ENCODE data around the gene DNASE1L1.

The DNASE1L1 gene

GRCh38 chrX:154397888-154398667, 11.0 kb downstream of the DNASE1L1 start, which contains the start of gene RPL10:
RPL10 (plus strand) TSS chrX:154398377; CDS start chrX:154398520, 143 bp downstream.
- TF ChIP-seq, protein P1, sequence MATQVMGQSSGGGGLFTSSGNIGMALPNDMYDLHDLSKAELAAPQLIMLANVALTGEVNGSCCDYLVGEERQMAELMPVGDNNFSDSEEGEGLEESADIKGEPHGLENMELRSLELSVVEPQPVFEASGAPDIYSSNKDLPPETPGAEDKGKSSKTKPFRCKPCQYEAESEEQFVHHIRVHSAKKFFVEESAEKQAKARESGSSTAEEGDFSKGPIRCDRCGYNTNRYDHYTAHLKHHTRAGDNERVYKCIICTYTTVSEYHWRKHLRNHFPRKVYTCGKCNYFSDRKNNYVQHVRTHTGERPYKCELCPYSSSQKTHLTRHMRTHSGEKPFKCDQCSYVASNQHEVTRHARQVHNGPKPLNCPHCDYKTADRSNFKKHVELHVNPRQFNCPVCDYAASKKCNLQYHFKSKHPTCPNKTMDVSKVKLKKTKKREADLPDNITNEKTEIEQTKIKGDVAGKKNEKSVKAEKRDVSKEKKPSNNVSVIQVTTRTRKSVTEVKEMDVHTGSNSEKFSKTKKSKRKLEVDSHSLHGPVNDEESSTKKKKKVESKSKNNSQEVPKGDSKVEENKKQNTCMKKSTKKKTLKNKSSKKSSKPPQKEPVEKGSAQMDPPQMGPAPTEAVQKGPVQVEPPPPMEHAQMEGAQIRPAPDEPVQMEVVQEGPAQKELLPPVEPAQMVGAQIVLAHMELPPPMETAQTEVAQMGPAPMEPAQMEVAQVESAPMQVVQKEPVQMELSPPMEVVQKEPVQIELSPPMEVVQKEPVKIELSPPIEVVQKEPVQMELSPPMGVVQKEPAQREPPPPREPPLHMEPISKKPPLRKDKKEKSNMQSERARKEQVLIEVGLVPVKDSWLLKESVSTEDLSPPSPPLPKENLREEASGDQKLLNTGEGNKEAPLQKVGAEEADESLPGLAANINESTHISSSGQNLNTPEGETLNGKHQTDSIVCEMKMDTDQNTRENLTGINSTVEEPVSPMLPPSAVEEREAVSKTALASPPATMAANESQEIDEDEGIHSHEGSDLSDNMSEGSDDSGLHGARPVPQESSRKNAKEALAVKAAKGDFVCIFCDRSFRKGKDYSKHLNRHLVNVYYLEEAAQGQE (IDR thresholded peaks at IDR 0.05; ENCODE audit: insufficient read depth in 1 of 2, low read depth in 2 of 2, low read length in 2 of 2): no peak
- peak; percentile 100 for TF ChIP-seq TAF1 (IDR thresholded peaks at IDR 0.05; ENCODE audit: borderline replicate concordance, insufficient read depth, low read length)
- TF ChIP-seq POLR2AphosphoS5 (IDR thresholded peaks at IDR 0.05; ENCODE audit: low read depth, low read length): peak; percentile 98

- TF ChIP-seq SIN3A (IDR thresholded peaks at IDR 0.05; ENCODE audit: borderline replicate concordance, insufficient read depth, low read length) (no peak), POLR2AphosphoS5 (IDR thresholded peaks at IDR 0.05; ENCODE audit: low read depth, low read length) (no peak), TAF1 (IDR thresholded peaks at IDR 0.05; ENCODE audit: borderline replicate concordance, insufficient read depth, low read length) (no peak), FOXP2 (optimal IDR thresholded peaks at IDR 0.05; ENCODE audit: borderline replicate concordance, extremely low read depth, extremely low read length, insufficient read depth) (no peak)
- TF ChIP-seq, protein P1 (IDR thresholded peaks at IDR 0.05; ENCODE audit: insufficient read depth in 1 of 2, low read depth in 2 of 2, low read length in 2 of 2): no peak
These were observed 11.8 kb downstream of the DNASE1L1 start for GRCh38 chrX:154396973-154397887.

DNA sequence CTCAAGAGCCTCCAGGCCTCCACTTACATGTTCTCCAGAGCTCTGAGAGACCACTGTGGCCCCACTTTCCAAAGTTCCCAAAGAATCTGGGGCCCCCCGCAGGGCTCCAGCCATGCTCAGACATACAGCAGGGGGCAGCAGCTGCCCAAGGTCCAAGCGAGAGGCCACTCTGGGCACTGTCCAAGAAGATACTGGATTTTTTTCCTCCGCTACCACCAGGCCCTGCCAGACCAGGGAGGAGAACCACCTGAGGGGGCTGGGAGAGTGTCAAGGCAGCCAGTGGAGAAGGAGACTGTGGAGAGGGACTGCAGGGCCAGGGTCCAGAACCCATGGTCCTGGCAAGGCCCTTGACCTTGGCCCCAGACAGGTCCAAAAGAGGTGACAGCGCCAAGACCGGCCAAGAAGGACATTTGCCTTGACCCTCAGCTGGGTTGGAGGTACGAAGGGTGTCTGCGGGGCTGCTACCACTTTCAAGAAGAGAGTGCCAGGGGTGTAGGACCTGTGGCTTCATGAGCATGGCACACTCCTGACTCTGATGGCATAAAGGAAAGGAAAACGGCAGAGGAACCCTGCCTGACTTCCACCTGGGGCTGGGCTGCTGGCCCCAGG, 24.7 kb downstream of the DNASE1L1 start:
- TF ChIP-seq FOXP2 (optimal IDR thresholded peaks at IDR 0.05; ENCODE audit: borderline replicate concordance, extremely low read depth, extremely low read length, insufficient read depth) (no peak), POLR2AphosphoS5 (IDR thresholded peaks at IDR 0.05; ENCODE audit: low read depth, low read length) (no peak), SIN3A (IDR thresholded peaks at IDR 0.05; ENCODE audit: borderline replicate concordance, insufficient read depth, low read length) (no peak), TAF1 (IDR thresholded peaks at IDR 0.05; ENCODE audit: borderline replicate concordance, insufficient read depth, low read length) (no peak)
- TF ChIP-seq, protein P1 (IDR thresholded peaks at IDR 0.05; ENCODE audit: insufficient read depth in 1 of 2, low read depth in 2 of 2, low read length in 2 of 2): no peak

GRCh38 chrX:154383359-154384283, 25.4 kb downstream of the DNASE1L1 start:
- no peak for TF ChIP-seq TAF1 (IDR thresholded peaks at IDR 0.05; ENCODE audit: borderline replicate concordance, insufficient read depth, low read length)
- TF ChIP-seq FOXP2 (optimal IDR thresholded peaks at IDR 0.05; ENCODE audit: borderline replicate concordance, extremely low read depth, extremely low read length, insufficient read depth): no peak

All from PFSK-1 (cell line).